Fibroblast of lung (primary cell): Measurements from ENCODE around the gene TLE5. TPM values are rescaled to one million over a fixed set of nuclear protein-coding genes. Genes with fewer than 3 reads are reported as not detected.

Experiments used
- DNase-seq, 2 donors: peaks; one replicate each; pipeline versions ENCODE4 v3.0.0 to v3.0.0-alpha.2; 2010; ENCODE audit warnings: low read depth in 2 of 2
- H2AFZ ChIP-seq: 2 replicates; pipeline ENCODE4 v1.5.1; 2012; ENCODE audit warnings: low read length, control low read depth, inconsistent platforms
- H3K27ac ChIP-seq: 2 replicates; pipeline ENCODE4 v1.5.1; 2011; ENCODE audit warnings: low read length, control low read depth; ENCODE audit not compliant: insufficient read depth
- H3K27me3 ChIP-seq: 2 replicates; pipeline ENCODE4 v1.5.1; 2011; ENCODE audit warnings: mild to moderate bottlenecking, low read length; ENCODE audit not compliant: control insufficient read depth, insufficient read depth
- H3K36me3 ChIP-seq: 2 replicates; pipeline ENCODE4 v1.5.1; 2011; ENCODE audit warnings: low read length; ENCODE audit not compliant: control insufficient read depth, insufficient read depth
- H3K4me1 ChIP-seq: 2 replicates; pipeline ENCODE4 v1.5.1; 2011; ENCODE audit warnings: low read length; ENCODE audit not compliant: control insufficient read depth, insufficient read depth; ENCODE audit errors: extremely low read depth
- H3K4me2 ChIP-seq: 2 replicates; pipeline ENCODE4 v1.5.1; 2011; ENCODE audit warnings: low read length, control low read depth; ENCODE audit not compliant: insufficient read depth; ENCODE audit errors: extremely low read depth
- H3K4me3 ChIP-seq, 4 experiments: fragments of 200-600 bp in 1 of 4; sonication (generic) in 1 of 4; replicated peaks in 1 of 4; 2 replicates each; pipeline ENCODE4 v1.5.1; 2011 to 2016; ENCODE audit warnings: low read length in 4 of 4, low read depth in 3 of 4, mild to moderate bottlenecking in 3 of 4, control low read depth in 2 of 4, inconsistent platforms in 1 of 4, mixed read lengths in 1 of 4; ENCODE audit not compliant: insufficient read depth in 1 of 4; ENCODE audit errors: control extremely low read depth in 1 of 4
- H3K79me2 ChIP-seq: 2 replicates; pipeline ENCODE4 v1.5.1; 2012; ENCODE audit warnings: mild to moderate bottlenecking, low read length, inconsistent platforms; ENCODE audit not compliant: control insufficient read depth, insufficient read depth
- H3K9ac ChIP-seq: 2 replicates; pipeline ENCODE4 v1.5.1; 2011; ENCODE audit warnings: mild to moderate bottlenecking, low read length, control low read depth; ENCODE audit not compliant: insufficient read depth
- H3K9me3 ChIP-seq: 2 replicates; pipeline ENCODE4 v1.5.1; 2012; ENCODE audit warnings: low read depth, low read length; ENCODE audit not compliant: control insufficient read depth, insufficient read depth
- H4K20me1 ChIP-seq: 2 replicates; pipeline ENCODE4 v1.5.1; 2011; ENCODE audit warnings: low read length; ENCODE audit not compliant: control insufficient read depth, insufficient read depth; ENCODE audit errors: extremely low read depth
- CTCF ChIP-seq, 2 donors: IDR thresholded peaks in 1 of 2; conservative IDR thresholded peaks in 1 of 2; 1 replicate in 1 of 2; 2 replicates in 1 of 2; pipeline ENCODE4 v1.5.1; 2011 to 2012; ENCODE audit warnings: low read length in 2 of 2, control low read depth in 1 of 2, inconsistent platforms in 1 of 2, low read depth in 1 of 2, mild to moderate bottlenecking in 1 of 2
- EZH2 ChIP-seq: IDR thresholded peaks from 2 replicates; pipeline ENCODE4 v1.5.1; 2012; ENCODE audit warnings: low read length, control low read depth, mild to moderate bottlenecking; ENCODE audit errors: missing control alignments
- polyA plus RNA-seq, 2 donors: library from polyadenylated mRNA; depleted of rRNA in 1 of 2; stranded (reverse) in 1 of 2; unstranded in 1 of 2; fragments of >200 nt; gene quantifications; 2 replicates each; pipeline ENCODE4 v1.2.1, GENCODE V29; 2011 to 2012; ENCODE audit warnings: missing spikeins in 1 of 2
- total RNA-seq: library from RNA; depleted of rRNA; stranded (reverse); fragments of >200 nt; gene quantifications from 2 replicates; pipeline ENCODE4 v1.2.1, GENCODE V29; 2014

Gene TLE5
- total and polyA plus RNA-seq, 2 donors (not counting 1 experiment from before 2014, with no cell fraction given), result 173 to 319 TPM

GRCh38 chr19:3082331-3082730, 20.0 kb upstream of the TLE5 start:
- no peaks in the 10 kb centered on the region for H3K27me3 ChIP-seq
- H3K9ac ChIP-seq, result no peak overlapping the region
- no peak overlapping the region for H2AFZ ChIP-seq
- no peak overlapping the region for H3K4me3 ChIP-seq
- no peaks in the 10 kb centered on the region for H4K20me1 ChIP-seq
- H3K79me2 ChIP-seq, result no peaks in the 10 kb centered on the region
- no peak for TF ChIP-seq CTCF (conservative IDR thresholded peaks at IDR 0.05 in 1 of 2, IDR thresholded peaks at IDR 0.05 in 1 of 2; ENCODE audit: low read depth in 1 of 2, low read length in 2 of 2)
- TF ChIP-seq EZH2, result no peak
- H3K36me3 ChIP-seq, result no peaks in the 10 kb centered on the region
- DNase-seq, result no peak
- no peaks in the 10 kb centered on the region for H3K4me1 ChIP-seq
- H3K27ac ChIP-seq, result no peak overlapping the region
- no peaks in the 10 kb centered on the region for H3K9me3 ChIP-seq
- H3K4me2 ChIP-seq, result no peak overlapping the region

GRCh38 chr19:3080286-3080685, 18.0 kb upstream of the TLE5 start:
- Histone ChIP-seq H3K79me2 (no peaks in the 10 kb centered on the region), H3K4me2 (peak overlapping the region; percentile 8), H3K4me1 (peaks cover 3% of the 10 kb centered on the region), H4K20me1 (no peaks in the 10 kb centered on the region), H3K9ac (no peak overlapping the region), H3K9me3 (no peaks in the 10 kb centered on the region), H3K36me3 (no peaks in the 10 kb centered on the region), H3K27me3 (no peaks in the 10 kb centered on the region), H3K27ac (no peak overlapping the region), H3K4me3 (no peak overlapping the region), H2AFZ (peak overlapping the region; percentile 16)
- no peak for TF ChIP-seq EZH2
- no peak for TF ChIP-seq CTCF (conservative IDR thresholded peaks at IDR 0.05 in 1 of 2, IDR thresholded peaks at IDR 0.05 in 1 of 2; ENCODE audit: low read depth in 1 of 2, low read length in 2 of 2)
- DNase-seq, result peak; percentile 64 to 74

GRCh38 chr19:3079578-3079977, 17.3 kb upstream of the TLE5 start:
- H3K27ac ChIP-seq, result no peak overlapping the region
- TF ChIP-seq CTCF (conservative IDR thresholded peaks at IDR 0.05 in 1 of 2, IDR thresholded peaks at IDR 0.05 in 1 of 2; ENCODE audit: low read depth in 1 of 2, low read length in 2 of 2), result no peak
- no peak for TF ChIP-seq EZH2
- DNase-seq, result no peak

More at GRCh38 chr19:3079578-3079977, 17.3 kb upstream of the TLE5 start:
- Histone ChIP-seq H3K27me3 (no peaks in the 10 kb centered on the region), H3K36me3 (no peaks in the 10 kb centered on the region), H3K9me3 (no peaks in the 10 kb centered on the region), H3K4me3 (no peak overlapping the region), H3K4me2 (no peak overlapping the region), H3K4me1 (peaks cover 3% of the 10 kb centered on the region), H2AFZ (no peak overlapping the region), H3K79me2 (no peaks in the 10 kb centered on the region), H4K20me1 (no peaks in the 10 kb centered on the region), H3K9ac (no peak overlapping the region)
